Subcutaneous adipose tissue (tissue), 4 donors: ENCODE results near the gene IGLON5. TPM values are rescaled to one million over a fixed set of nuclear protein-coding genes. Genes with fewer than 3 reads are reported as not detected.

ENCODE experiments used
- CTCF ChIP-seq: fragments of 450-650 bp; IDR thresholded peaks from one replicate; pipeline ENCODE4 v1.5.1; 2016; ENCODE audit warnings: low read depth, mild to moderate bottlenecking, control low read depth, antibody characterized with exemption, moderate library complexity
- total RNA-seq, 4 donors: library from RNA; depleted of rRNA; stranded (reverse); fragments of >200 nt; gene quantifications; one replicate each; pipeline ENCODE4 v1.1.0, GENCODE V29; 2016

The IGLON5 gene
- total RNA-seq, 4 donors from 2014 or later, result 0.17 to 0.82 (median 0.22) TPM; not detected in 1

GRCh38 chr19:51318687-51319648 is 7.5 kb downstream of the IGLON5 start:
- no peak for TF ChIP-seq CTCF

- no peak for TF ChIP-seq CTCF
These were observed 8.3 kb downstream of the IGLON5 start for GRCh38 chr19:51319649-51320279.

GRCh38 chr19:51320280-51320657 is 8.8 kb downstream of the IGLON5 start:
- no peak for TF ChIP-seq CTCF

- TF ChIP-seq CTCF, result no peak
These were observed 10.4 kb downstream of the IGLON5 start for GRCh38 chr19:51321799-51322198.

- TF ChIP-seq CTCF, result no peak
These were observed 12.2 kb downstream of the IGLON5 start for GRCh38 chr19:51323481-51324166.

GRCh38 chr19:51324167-51324481 is 12.7 kb downstream of the IGLON5 start:
- TF ChIP-seq CTCF, result no peak
